ENCODE results near the gene OVAAL.

Gene OVAAL

GRCh38 chr1:180533266-180533987 is 25.3 kb upstream of the OVAAL start:
- peak; percentile 97 for TF ChIP-seq CTCF (IDR thresholded peaks at IDR 0.05)

GRCh38 chr1:180534214-180534613 is 24.6 kb upstream of the OVAAL start:
- TF ChIP-seq CTCF (IDR thresholded peaks at IDR 0.05) = no peak

- no peak for TF ChIP-seq CTCF (IDR thresholded peaks at IDR 0.05)
These were observed 23.3 kb upstream of the OVAAL start for GRCh38 chr1:180535418-180535999.

GRCh38 chr1:180536821-180537372 is 21.9 kb upstream of the OVAAL start:
- TF ChIP-seq CTCF (IDR thresholded peaks at IDR 0.05) = no peak

- no peak for TF ChIP-seq CTCF (IDR thresholded peaks at IDR 0.05)
These were observed 19.6 kb upstream of the OVAAL start for GRCh38 chr1:180539136-180539535.

GRCh38 chr1:180540697-180541594 is 17.8 kb upstream of the OVAAL start:
- no peak for TF ChIP-seq CTCF (IDR thresholded peaks at IDR 0.05)

GRCh38 chr1:180542113-180542837 is 16.5 kb upstream of the OVAAL start:
- no peak for TF ChIP-seq CTCF (IDR thresholded peaks at IDR 0.05)

Measured in LNCAP (cell line).